HG03457 (cell line): ENCODE results near the gene LRRC71.

Experiments
- ATAC-seq: cut with Tn5 transposase; IDR thresholded peaks from one replicate; pipeline ENCODE4 v1.9.1; 2021; ENCODE audit warnings: moderate number of reproducible peaks; ENCODE audit not compliant: unreplicated experiment

The LRRC71 gene

DNA sequence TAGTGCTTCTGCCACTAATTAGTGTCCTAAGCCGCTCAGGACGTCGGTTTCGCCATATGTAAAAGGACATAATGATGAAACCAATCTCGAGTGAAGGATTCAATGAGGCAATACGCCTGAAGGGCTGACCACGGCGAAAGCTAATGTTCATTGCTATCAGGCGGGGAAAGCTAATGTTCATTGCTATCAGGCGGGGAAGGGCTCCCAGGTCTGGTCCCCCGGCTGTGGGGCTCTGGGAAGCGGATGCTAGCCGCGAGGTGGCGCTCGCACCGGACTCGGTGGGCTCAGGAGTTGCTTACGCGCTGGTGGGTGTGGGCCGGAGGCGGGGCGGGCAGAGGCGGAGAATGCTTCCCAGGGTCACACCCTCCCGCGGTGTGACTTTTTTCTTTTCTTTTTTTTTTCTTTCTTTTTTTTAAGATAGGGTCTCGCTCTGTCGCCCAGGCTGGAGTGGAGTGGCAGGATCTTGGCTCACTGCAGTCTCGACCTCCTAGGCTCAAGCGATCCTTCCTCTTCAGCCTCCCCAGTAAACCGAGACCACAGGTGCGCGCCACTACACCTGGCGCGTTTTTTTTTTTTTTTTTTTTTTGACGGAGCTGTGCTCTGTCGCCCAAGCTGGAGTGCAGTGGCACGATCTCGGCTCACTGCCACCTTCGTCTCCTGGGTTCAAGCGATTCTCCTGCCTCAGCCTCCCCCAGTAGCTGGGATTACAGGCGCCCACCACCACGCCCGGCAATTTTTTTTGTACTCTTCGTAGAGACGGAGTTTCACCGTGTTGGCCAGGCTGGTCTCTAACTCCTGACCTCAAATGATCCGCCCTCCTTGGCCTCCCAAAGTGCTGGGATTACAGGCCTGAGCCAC is 28.0 kb upstream of the LRRC71 start:
- peak; percentile 67 for ATAC-seq

DNA sequence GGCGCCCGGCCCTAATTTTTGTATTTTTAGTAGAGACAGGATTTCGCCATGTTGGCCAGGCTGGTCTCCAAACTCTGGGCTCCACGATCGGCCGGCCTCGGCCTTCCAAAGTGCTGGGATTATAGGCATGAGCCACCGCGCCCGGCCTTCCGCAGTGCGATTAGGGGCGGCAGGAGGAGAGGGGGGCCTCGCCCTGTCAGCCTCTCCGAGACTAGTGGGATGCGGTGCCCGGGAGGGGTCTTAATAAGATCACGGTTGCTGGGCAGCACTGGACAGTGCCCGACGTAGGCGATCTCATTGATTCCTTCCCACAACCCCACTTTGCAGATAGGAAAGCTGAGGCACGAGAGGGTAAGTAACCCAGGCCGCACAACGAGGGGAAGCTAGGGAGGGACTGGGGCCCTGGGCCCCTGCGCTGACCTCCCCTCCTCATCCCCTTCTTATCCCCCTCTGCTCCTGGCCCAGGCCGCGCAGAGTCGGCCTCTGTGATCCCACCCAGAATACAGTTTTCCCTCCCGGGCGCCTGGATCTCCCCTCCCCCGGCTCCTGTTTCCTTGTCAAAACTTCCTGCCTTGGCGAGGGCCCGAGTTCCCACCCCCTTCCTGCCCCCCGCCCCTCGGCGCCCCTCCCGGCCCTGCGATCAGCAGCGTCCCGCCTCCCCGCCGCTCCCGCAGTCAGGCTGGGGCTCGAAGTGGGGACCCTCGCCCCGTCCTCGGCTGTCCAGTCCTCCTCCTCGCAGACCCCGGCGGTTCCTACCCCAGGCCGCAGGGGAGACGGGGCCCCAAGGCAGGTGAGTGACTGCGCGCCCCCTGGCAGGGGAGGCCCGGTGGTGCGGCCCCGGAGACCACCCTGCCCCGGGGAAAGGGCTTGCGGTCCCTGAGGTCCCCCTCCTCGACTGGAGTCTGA is 27.1 kb upstream of the LRRC71 start, which contains the start of gene PEAR1:
PEAR1 (plus strand) TSS at position 671 of the 906 bp plus-strand sequence. CDS start 10,209 bp downstream, outside the sequence.
- ATAC-seq = no peak

DNA sequence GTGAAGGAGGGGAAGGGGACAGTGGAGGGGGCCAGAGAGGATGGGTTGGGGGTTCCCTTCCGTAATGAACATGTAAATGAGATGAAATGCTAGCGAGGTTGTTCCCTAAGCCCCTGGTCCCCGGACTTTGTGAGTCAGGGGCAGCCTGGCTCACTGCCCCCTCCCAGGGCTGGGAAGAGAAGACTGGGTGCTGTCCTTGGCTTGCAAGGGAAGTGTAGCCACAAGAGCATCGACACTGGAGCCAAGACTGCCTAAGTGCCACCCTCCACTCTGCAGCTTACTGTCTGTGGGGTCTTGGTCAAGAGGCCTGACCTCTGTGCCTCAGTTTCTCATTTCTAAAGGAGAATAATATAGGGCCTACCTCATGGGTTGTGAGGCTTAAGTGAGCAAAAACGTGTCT is 26.4 kb upstream of the LRRC71 start:
- ATAC-seq = no peak

DNA sequence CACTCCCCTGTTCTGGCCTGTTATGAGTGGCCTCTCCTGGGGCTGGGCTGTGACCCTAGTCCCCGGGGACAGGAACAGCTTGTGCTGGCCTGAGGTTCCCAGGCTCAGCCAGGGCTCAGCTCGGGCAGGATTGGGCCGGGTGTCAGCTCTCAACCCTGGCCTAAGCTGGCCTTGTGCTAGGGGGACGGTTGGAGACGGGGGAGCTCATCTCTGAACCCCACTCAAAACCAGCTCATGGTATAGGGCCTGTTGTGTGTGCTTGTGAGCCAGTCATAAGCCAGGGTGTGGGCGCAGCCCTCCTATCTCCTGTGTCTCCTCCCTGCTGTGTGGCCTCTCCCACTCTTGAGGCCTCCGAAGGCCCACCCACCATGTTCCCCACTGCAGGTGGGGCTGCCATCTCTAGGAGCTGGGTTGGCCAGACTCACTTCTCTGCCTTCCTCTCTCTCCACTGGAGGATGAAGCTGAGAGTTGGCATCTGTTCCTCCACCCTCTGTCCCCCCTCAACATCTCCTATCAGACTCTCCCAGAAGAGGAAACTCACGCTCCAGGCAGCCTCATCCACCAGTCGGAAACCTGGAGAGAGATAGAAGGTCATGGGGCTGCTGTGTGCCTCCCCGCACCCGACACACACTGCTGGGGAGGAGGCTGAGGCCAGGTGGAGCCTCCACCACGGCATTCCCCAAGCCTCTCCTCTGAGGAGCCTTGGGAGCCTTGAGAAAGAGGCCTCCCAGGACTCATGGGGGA is 25.5 kb upstream of the LRRC71 start:
- ATAC-seq = no peak

DNA sequence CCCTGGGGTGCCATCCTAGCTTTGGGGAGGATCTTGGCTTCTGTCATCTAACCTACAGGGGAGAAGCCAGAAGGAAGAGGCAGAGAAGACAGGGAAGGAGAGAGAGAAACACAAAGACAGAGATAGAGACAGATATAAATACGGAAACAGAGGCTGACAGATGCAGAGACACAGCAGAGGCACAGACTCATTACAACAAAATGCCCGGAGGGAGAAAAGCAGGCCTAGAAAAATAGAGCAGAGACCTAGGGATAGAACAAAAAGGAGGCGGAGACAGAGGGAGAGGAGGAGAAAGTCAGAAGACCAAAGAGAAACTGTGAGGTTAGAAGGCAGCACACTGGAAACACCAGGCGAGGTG is 25.0 kb upstream of the LRRC71 start:
- no peak for ATAC-seq

DNA sequence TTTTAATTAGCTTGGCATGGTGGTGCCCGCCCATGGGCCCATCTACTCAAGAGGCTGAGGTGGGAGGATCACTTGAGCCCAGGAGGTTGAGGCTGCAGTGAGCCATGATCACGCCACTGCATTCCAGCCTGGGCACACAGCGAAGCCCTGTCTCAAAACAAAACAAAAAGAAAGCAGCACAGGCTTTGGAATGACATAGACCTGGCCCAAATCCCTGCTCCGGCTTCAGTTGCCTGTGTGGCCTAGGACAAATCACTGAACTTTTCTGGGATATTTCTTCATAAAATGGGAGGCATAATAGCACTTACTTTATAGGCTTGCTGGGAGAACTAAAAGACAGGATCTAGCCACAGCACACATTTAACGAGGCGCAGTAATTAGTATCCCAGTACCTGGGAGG is 24.5 kb upstream of the LRRC71 start:
- no peak for ATAC-seq

DNA sequence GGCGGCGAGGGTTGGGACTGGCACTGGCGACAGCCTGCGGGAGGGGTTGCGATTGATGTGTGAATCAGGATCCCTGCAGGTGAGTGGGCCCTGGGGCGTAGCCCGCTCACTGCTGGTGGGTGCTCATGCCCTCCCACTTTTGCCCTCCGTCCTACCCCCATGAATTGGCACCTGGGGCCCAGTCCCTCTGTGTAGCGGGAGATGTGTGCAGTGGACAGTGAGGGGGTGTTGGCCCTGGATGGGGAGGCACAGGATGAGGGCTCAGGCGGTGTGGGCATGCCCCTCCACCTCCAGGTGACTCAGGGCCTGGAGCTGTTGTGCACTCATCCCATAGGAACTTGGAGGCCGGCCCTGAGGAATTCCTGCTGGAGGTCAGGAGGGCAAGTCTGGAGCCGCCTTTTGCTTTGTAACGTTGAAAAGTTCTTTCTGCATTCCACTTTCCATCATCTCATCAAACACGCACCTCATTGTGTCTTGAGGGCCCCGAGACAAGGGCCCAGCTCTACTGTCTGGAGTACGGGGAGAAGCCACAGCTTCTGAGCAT is 23.9 kb upstream of the LRRC71 start:
- no peak for ATAC-seq

DNA sequence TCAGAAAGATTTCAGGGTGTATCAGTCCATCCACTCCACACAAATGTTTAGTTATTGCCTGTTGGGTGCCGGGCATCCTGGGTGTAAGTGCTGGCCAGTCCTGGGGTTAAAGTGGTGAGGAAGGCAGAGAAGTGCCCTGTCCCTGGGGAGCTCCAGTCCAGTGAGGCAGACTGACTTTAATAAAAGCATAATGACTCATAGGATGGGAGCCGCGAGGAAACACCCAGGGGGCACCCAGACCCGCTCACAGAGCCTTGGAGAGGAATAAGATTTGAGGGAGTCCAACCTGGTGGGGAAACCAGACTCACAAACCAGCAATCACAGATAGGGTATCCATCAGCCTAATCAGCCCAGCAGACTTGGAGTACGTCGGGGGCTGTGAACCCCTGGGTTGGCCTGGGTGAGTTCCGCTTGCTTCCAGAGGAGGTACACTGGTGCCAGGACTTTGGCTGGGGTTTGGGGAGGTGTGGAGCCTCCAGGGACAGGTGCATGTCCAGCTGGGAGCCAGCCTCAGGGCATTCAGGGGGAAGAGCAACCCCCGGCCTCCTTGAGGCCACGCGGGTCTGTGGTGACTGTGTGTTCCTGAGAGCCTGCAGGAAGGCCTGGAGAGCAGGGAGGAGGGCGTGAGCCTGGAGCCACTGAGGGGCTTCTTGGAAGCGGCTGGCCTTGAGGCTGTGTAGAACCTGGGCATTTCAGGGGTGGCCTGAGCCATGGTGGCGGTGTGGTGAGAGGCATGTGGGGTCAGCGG is 23.2 kb upstream of the LRRC71 start:
- ATAC-seq = no peak

DNA sequence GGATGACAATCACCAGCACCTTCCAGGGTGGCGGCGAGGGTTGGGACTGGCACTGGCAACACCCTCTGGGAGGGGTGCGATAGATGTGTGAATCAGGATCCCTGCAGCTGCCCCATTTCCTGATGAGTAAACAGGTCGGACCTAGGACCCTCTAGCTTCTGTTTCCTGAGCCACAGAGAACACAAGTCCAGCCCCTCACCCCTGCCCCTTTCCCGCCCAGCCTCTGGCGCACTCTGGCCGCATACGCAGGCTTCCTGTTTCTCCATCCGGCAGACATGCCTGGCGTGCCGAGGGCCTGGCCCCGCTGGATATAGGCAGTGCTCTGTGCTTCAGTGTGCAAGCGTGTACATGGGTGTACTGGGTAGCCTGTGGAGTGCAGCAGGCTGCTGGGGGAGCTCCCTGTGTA is 22.3 kb upstream of the LRRC71 start:
- ATAC-seq = no peak

DNA sequence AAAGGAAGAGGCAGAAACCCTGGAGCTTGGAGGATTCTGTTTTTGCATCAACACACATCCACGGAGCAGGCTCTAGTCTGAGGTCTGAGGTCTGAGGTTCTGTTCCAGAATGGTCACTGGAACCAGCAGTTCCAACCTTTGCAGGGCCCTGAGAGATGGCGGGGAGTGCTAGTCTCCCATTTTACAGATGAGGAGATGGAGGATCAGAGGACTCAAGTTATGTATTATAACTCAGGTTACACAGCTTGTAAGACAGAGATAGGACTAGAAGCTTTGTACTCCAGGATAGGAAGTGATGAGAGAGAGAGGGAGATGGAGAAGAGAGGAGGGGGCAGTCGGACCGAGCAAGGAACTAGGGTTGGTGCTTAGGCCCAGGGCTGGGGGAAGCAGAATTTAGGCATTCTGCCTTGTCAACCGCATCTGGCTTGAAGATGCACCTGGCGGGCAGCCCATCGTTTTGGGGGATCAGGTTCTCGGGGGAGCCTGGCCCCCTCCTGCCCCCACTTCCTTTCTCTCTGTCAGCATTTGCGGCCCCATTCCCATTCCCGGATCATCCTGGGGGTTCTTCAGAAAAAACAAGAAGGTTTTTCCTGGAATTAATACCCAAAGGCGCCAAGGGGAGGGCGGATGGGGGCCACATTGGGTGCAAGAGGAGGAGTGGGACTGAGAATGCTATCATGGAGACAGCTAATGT is 21.3 kb upstream of the LRRC71 start:
- no peak for ATAC-seq

DNA sequence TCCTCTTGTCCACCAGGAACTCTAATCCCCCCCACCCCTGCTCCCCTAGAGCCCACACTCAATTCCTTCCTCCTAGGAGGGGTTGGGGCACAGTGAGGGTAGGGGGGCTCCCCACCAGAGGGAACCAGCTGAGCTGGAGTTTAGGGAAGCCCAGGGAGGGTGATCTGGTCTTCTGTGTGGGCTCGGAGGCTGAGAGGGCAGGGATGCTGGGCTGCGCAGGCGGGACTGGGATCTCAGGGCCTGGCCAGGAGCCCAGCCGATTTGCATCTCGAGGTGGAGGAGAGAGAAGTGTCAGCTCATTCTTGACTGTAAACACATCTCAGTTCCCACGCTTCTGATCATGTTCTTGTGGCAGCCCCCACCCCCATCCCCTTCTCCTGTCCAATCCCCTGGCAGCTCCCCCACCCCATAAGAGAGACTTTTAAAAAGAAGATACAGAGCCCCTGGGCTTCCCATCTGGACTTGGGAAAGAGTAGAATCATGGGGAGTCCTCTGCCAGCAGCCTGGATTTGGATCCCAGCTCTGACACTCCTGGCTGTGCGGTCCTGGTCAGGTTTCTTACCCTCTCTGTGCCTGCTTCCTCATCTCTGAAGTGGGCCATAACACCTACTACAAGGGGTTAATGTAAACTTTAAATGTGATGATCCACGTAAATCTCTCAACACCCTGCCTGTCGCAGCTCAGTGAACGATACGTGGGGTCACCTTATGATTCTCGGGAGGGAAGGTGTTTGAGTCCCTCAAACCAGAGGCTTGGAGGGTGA is 20.3 kb upstream of the LRRC71 start:
- no peak for ATAC-seq

DNA sequence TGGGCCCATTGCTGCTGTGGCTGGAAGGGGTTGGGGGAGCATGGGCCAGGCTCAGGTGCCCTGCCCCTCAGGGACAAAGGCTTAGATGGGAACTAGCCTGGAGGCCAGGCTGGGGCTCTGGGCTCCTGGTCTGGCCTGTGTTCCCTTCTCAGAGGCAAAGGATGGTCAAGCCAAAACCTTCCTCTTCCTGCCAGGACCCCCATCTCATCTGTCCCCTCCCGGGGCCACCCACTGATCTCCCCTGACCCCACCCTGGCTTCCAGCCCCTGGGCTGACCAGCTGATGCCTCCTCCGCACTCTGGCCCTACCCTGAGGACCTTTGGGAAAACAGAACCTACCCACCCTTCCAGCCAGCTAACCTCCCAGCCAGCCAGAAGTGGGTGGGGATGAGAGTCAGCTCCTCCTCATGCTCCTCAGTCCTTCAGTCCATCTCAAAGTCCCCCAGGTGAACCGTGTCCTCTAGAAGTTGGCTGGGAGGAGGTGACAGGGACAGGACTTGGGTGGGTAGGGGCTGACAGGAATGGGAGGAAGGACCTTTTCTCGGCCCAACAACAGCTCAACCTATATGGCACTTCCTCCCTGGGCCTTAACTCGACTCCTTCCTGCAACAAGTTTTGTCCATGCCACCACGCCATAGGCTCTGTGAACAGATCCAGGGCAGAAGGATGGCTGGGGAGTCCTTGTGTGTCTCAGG is 19.4 kb upstream of the LRRC71 start:
- ATAC-seq = no peak

DNA sequence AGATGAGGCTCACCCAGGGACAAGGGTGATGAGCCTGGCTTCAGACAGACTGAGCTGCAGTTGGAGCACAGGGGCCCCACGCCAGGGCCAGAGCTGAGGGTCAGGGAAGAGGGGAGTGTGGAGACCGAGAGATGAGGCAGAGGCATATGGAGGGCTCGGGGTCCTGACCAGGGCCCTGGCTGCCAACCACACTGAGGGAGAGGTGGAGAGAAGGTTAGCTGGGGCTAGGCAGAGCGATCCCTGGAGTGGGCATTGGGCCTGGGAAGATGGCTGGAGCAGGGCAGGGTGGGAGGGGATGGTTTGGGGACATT is 18.9 kb upstream of the LRRC71 start:
- no peak for ATAC-seq

DNA sequence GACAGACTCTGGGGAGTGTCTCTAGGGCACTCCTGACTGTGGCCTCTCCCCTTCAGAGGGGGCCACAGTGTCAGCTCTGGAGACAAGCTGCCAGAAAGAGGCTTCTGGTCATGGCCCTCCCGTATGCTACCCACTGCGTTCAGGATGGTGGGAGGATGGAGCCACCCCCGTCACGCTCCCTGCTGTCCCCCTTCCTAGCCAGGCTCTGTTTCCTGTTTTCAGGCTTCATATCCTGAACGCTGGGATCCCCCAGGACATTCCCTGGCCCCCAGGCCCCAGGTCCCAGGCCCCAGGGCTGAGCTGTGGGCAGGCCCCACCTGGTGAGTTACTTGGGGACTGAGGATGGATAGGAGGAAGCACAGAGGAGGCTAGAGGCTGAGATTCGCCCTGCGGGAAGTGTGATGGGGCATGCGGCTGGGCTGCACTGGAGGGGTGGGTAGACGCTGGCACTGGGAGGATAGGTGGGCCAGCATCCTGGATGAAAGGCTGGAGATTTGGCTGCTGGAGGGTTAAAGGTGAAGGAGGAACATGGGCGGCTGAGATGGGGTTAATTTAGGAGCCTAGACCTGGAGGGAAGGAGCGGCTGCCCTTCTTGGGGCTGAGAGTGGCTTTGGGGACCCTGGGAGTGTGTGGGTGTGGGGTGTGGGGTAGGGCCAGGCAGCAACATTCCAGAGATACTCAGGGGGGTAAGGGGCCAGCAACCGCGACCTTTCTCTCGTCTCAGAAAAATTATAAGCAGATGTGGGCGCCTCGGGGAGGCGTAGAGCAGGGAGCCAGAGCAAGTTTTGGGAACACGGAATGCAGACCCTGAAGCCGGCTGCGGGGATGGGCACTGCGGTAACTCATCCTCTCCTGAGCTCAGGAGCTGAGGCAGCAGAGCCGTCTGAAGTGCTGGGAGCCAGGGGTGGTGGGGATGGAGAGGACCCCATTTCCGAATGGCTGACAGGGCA is 18.2 kb upstream of the LRRC71 start:
- ATAC-seq = no peak

DNA sequence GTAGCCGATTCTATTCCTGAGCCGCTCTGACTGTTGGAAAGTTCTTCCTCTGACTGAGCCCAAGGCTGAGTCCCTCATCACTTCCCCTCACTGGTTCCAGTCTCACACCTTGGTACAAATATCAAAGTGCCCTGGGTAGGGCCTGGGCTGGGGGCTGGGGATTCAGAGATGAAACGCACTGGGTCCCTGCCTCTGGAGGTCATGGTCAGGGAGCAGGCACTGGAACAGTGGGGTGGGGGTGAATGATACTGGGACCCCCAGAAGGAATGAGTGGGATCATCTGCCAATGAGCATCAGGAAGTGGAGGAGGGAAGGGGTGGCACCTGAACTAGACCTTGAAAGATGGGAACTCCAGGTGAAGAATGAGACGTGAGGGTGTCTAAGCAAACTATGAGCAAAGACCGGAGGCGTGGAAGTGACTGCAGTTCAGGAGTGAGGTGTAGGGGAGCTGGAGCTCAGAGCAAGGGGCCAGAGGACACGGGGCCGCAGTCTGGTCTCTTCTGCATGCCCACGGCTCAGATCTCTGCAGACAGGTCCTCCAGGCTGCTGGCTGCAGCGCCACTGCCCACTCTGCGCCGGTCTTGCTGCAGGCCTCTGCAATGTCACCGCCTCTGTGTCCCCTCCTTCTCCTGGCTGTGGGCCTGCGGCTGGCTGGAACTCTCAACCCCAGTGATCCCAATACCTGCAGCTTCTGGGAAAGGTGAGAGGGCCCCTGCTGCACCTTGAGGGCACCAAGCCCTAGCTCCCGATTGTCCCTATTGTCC is 16.9 kb upstream of the LRRC71 start:
- no peak for ATAC-seq

DNA sequence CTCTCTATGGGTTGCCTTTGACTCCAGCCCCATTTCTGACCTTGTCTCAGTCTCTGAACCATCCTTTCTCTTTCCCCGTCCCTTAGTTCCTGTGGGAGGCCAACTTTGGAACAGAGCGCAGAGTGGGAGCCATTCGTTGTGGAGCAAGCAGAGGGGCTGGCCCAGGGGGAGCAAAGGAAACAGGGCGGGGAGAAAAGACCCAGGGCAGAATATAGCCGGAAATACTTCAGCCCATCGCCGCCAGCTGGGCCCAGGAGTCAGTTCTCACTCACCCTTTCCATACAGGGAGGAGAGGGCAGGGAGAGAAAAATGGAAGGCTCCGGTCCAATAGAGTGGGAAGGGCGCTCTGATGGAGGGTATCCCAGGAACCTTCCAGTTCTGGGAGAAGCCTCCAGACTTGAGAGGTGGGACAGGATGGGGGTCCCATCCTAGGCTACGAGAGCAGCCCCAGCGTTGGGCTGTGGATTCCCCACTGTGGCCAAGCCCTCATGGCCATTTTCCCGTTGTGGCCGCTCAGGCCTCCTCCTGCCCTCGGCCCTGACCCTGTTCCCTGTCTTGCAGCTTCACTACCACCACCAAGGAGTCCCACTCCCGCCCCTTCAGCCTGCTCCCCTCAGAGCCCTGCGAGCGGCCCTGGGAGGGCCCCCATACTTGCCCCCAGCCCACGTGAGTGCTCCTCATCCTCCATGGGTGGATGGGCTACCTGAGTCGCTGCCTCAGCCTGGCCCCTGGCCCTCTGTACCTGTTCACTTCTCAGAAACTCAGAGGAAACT is 16.1 kb upstream of the LRRC71 start:
- ATAC-seq = no peak
